Skeletal muscle tissue (tissue), 4 donors: Measurements from ENCODE around the gene CAV3. TPM values are rescaled to one million over a fixed set of nuclear protein-coding genes. Genes with fewer than 3 reads are reported as not detected.

ENCODE experiments used
- H3K27ac ChIP-seq: one replicate; pipeline ENCODE4 v1.7.0; 2013; ENCODE audit warnings: mild to moderate bottlenecking, low read depth, low read length, inconsistent platforms
- H3K27me3 ChIP-seq, 3 donors: one replicate each; pipeline ENCODE4 v1.7.0; 2013; ENCODE audit warnings: low read length in 3 of 3; ENCODE audit not compliant: control insufficient read depth in 3 of 3, insufficient read depth in 3 of 3
- H3K36me3 ChIP-seq, 3 donors: one replicate each; pipeline ENCODE4 v1.7.0; 2013; ENCODE audit warnings: low read length in 3 of 3; ENCODE audit not compliant: control insufficient read depth in 3 of 3, insufficient read depth in 3 of 3
- H3K4me1 ChIP-seq, 3 donors: one replicate each; pipeline ENCODE4 v1.7.0; 2013; ENCODE audit warnings: low read length in 3 of 3, mild to moderate bottlenecking in 3 of 3; ENCODE audit not compliant: control insufficient read depth in 3 of 3, insufficient read depth in 3 of 3
- H3K4me3 ChIP-seq, 3 donors: one replicate each; pipeline ENCODE4 v1.7.0; 2013; ENCODE audit warnings: low read length in 3 of 3
- H3K9ac ChIP-seq, 3 donors: one replicate each; pipeline ENCODE4 v1.7.0; 2013; ENCODE audit warnings: low read length in 3 of 3, mild to moderate bottlenecking in 3 of 3, moderate library complexity in 2 of 3, low read depth in 1 of 3
- H3K9me3 ChIP-seq, 3 donors: one replicate each; pipeline ENCODE4 v1.7.0; 2013; ENCODE audit warnings: low read length in 3 of 3; ENCODE audit not compliant: control insufficient read depth in 3 of 3
- total RNA-seq: library from RNA; depleted of rRNA; stranded (reverse); fragments of >200 nt; gene quantifications from one replicate; pipeline ENCODE4 v1.2.3, GENCODE V29; 2014
- donor health status: Osteomylitis.

The CAV3 gene
- total RNA-seq, 1 donor from 2014 or later, result 222 TPM

DNA sequence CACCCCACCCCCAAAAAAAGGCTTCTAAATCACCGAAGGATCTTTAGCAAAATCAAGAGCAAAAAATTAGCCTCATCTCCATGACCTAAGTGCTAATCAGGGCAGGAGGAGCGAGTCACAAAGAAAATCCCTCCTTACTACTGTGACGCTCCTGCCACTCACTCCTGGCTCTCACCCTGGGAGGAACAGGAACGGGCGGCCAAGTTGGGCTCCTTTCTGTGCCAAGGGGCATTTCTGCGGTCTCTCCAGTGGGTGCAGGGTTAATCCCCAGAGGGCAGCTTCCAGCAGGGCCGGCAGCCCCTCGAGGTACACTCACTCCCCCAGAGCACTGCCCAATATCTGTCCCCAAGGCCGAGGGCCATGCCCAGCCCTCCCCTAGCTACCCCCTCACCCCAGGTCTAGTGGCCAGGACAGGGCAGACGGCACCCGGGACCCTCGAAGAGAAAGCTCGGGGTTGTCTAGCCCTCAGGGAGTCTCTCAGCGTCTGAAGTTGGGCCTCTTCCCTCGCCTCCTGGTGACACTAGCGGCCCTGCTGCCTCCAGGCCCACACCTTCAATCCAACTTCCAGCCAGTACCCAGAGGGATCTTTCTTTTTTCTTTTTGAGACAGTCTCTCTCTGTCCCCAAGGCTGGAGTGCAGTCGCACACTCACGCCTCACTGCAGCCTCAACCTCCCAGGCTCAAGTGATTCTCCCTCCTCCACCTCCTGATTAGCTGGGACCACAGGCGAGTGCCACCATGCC lies 706 bp downstream of the CAV3 start:
- Histone ChIP-seq H3K4me1 (peaks cover 35 to 56% (median 43%) of the 10 kb centered on the region in 3 donors), H3K36me3 (peaks cover 4 to 8% (median 8%) of the 10 kb centered on the region in 3 donors), H3K27me3 (no peaks in the 10 kb centered on the region), H3K4me3 (peak overlapping the region; percentile 82 to 89 (median 83)), H3K27ac (peak overlapping the region; percentile 95), H3K9ac (peak overlapping the region; percentile 93 to 98 (median 94)), H3K9me3 (no peaks in the 10 kb centered on the region)

GRCh38 chr3:8734908-8735307 lies 1.3 kb downstream of the CAV3 start:
- H3K27me3 ChIP-seq, result no peaks in the 10 kb centered on the region
- peaks cover 4 to 10% (median 8%) of the 10 kb centered on the region in 3 donors for H3K36me3 ChIP-seq
- no peaks in the 10 kb centered on the region for H3K9me3 ChIP-seq
- H3K4me3 ChIP-seq, result peak overlapping the region; percentile 82 to 89 (median 83)
- peak overlapping the region; percentile 93 to 98 (median 94) for H3K9ac ChIP-seq
- H3K4me1 ChIP-seq, result peaks cover 39 to 61% (median 46%) of the 10 kb centered on the region in 3 donors
- peak overlapping the region; percentile 95 for H3K27ac ChIP-seq

DNA sequence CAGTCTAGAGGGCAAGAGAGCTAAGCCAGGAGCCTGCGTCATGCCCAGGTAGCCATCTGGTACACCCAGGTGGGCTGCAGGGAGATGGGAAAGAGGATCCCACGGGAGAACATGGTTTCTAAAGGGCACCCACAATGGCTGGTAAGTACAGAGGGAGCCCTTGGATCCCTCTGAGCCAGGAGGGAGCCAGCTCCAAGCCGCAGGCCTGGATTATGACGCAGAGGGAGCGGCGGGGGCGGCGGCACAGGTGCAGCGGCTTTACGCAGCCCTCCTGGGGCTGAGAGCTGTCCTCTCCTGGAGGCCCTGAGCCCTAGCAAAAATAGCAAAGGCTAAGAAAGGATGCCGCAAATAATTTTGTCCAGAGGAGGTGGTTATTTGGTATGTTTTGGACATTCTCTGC lies 2.8 kb downstream of the CAV3 start:
- no peaks in the 10 kb centered on the region for H3K27me3 ChIP-seq
- H3K4me3 ChIP-seq, result peak overlapping the region; percentile 44 to 57 (median 45)
- no peaks in the 10 kb centered on the region for H3K9me3 ChIP-seq
- H3K4me1 ChIP-seq, result peaks cover 55 to 75% (median 60%) of the 10 kb centered on the region in 3 donors
- H3K27ac ChIP-seq, result peak overlapping the region; percentile 95
- peaks cover 4 to 15% (median 8%) of the 10 kb centered on the region in 3 donors for H3K36me3 ChIP-seq
- peak overlapping the region; percentile 37 to 94 (median 93) for H3K9ac ChIP-seq

GRCh38 chr3:8737301-8737700 lies 3.7 kb downstream of the CAV3 start:
- peaks cover 63 to 83% (median 68%) of the 10 kb centered on the region in 3 donors for H3K4me1 ChIP-seq
- H3K27me3 ChIP-seq, result no peaks in the 10 kb centered on the region
- H3K36me3 ChIP-seq, result peaks cover 4 to 15% (median 8%) of the 10 kb centered on the region in 3 donors
- H3K4me3 ChIP-seq, result peak overlapping the region; percentile 7 to 57 (median 29)
- no peaks in the 10 kb centered on the region for H3K9me3 ChIP-seq
- peak overlapping the region; percentile 95 for H3K27ac ChIP-seq
- H3K9ac ChIP-seq, result peak overlapping the region; percentile 1 to 93 (median 16)

- Histone ChIP-seq H3K4me3 (peak overlapping the region in 1 of 3 donors; percentile 29), H3K27ac (peak overlapping the region; percentile 95), H3K9ac (peak overlapping the region in 2 of 3 donors; percentile 1 to 16), H3K27me3 (no peaks in the 10 kb centered on the region), H3K36me3 (peaks cover 4 to 15% (median 8%) of the 10 kb centered on the region in 3 donors), H3K9me3 (no peaks in the 10 kb centered on the region), H3K4me1 (peaks cover 63 to 83% (median 68%) of the 10 kb centered on the region in 3 donors)
Observed at GRCh38 chr3:8737823-8738222, 4.2 kb downstream of the CAV3 start.

DNA sequence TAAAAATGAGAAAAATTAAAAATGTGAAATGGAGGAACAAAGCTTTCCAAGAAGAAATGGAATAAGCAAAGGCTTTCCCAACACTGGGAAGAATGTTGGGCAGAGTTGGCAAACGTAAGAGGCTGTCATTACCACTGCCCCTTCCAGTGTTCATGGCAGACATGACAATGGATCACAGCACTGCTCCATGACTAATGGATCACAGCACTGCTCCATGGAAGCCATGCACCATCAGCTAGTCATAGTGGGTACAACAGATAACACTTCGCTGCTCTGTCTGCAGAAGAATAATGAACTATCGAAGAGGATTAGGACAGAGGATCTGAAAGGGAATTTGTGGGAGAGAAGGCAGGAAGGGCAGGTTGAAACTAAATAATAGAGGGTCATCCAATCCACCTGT lies 5.0 kb downstream of the CAV3 start:
- Histone ChIP-seq H3K9me3 (no peaks in the 10 kb centered on the region), H3K27me3 (no peaks in the 10 kb centered on the region), H3K4me1 (peaks cover 60 to 84% (median 68%) of the 10 kb centered on the region in 3 donors), H3K27ac (no peak overlapping the region), H3K4me3 (no peak overlapping the region), H3K36me3 (peaks cover 4 to 15% (median 8%) of the 10 kb centered on the region in 3 donors), H3K9ac (no peak overlapping the region)

GRCh38 chr3:8739757-8740504 lies 6.3 kb downstream of the CAV3 start:
- H3K9ac ChIP-seq, result peak overlapping the region in 1 of 3 donors; percentile 24
- H3K4me3 ChIP-seq, result no peak overlapping the region
- peak overlapping the region; percentile 37 for H3K27ac ChIP-seq
- H3K27me3 ChIP-seq, result no peaks in the 10 kb centered on the region
- H3K9me3 ChIP-seq, result no peaks in the 10 kb centered on the region
- peaks cover 4 to 15% (median 11%) of the 10 kb centered on the region in 3 donors for H3K36me3 ChIP-seq
- H3K4me1 ChIP-seq, result peaks cover 60 to 85% (median 68%) of the 10 kb centered on the region in 3 donors

DNA sequence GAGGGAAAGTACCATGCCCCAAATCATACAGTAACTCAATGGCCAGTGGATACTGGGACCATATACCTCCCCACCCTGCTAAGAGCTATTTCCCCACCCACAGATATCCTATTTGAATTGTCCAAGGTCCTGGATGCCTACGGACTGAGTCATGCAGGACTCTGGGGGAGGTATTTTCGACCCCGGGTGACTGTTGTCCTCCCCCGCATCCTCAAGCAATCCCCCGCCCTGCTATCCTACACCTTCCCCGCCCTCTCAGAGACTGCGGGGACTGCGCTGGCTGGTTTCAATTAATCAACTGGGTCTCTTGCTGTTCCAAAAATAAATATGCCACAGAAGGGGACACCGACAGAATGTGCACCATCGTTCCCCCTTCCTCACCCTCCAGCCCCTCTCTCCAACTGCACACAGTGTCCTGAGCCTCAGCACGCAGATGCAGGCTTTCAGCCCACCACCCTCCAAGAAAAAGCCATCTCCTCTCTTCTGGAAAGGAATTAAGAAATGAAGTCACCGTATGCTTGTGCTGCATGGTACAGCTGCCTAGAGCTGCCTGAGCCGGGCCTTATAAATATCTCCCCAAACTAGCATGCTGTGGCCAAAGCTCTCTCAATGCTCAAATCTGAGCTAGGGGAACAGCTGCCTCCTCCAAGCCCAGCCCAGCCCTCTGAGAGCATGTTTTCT lies 8.1 kb downstream of the CAV3 start:
- Histone ChIP-seq H3K4me1 (peaks cover 49 to 80% (median 55%) of the 10 kb centered on the region in 3 donors), H3K27ac (peak overlapping the region; percentile 72), H3K36me3 (peaks cover 11 to 21% (median 19%) of the 10 kb centered on the region in 3 donors), H3K9ac (peak overlapping the region; percentile 47 to 69 (median 48)), H3K27me3 (no peaks in the 10 kb centered on the region), H3K4me3 (peak overlapping the region; percentile 45 to 59 (median 49)), H3K9me3 (no peaks in the 10 kb centered on the region)

GRCh38 chr3:8743021-8743601 lies 9.5 kb downstream of the CAV3 start:
- H3K27ac ChIP-seq, result peak overlapping the region; percentile 2
- no peaks in the 10 kb centered on the region for H3K27me3 ChIP-seq
- H3K4me3 ChIP-seq, result no peak overlapping the region
- H3K9me3 ChIP-seq, result no peaks in the 10 kb centered on the region
- peaks cover 36 to 66% (median 42%) of the 10 kb centered on the region in 3 donors for H3K4me1 ChIP-seq
- H3K36me3 ChIP-seq, result peaks cover 8 to 27% (median 13%) of the 10 kb centered on the region in 3 donors
- no peak overlapping the region for H3K9ac ChIP-seq
